GM18951 (cell line): Measurements from ENCODE around the gene SLC2A11.

Source experiments
- POLR2A ChIP-seq: IDR thresholded peaks from 4 replicates; pipeline ENCODE4 v1.6.1; 2011; ENCODE audit warnings: mild to moderate bottlenecking; ENCODE audit not compliant: insufficient read length, insufficient read depth; ENCODE audit errors: extremely low read depth
- in situ Hi-C: fragments of 300-500 bp; cut with MboI; formaldehyde crosslinking; loops from one replicate; pipeline ENCODE4 v1.12.0; 2022; ENCODE audit warnings: low sequenced_read_pairs, mixed read lengths, inconsistent platforms; ENCODE audit not compliant: unreplicated experiment

Gene SLC2A11

DNA sequence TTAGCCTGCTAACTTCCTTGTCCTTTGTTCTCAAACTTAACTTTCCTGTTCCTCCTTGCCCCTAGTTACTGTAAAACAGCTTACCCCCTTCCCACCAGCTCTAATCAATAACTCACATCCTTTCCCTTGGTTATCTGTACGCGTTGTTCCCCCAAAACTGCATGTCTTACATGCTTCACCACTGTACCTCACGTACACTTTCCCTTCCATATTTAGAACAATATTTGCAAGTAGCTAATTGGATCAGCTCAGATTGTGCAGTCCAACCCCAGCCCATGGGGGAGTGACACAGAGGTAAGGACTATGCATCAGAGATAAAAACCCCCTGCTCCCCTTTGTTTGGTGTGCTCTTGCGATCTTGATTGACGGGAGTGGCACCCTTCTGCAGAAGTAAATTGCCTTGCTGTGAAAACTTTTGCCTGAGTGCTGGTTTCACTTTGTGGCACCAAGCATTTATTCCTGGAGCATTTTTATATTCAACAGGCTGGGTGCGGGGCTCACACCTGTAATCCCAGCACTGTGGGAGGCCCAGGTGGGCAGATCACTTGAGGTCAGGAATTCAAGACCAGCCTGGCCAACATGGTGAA is 67.4 kb downstream of the SLC2A11 start:
- no peak for TF ChIP-seq POLR2A
- in situ Hi-C loops: no loop called here

DNA sequence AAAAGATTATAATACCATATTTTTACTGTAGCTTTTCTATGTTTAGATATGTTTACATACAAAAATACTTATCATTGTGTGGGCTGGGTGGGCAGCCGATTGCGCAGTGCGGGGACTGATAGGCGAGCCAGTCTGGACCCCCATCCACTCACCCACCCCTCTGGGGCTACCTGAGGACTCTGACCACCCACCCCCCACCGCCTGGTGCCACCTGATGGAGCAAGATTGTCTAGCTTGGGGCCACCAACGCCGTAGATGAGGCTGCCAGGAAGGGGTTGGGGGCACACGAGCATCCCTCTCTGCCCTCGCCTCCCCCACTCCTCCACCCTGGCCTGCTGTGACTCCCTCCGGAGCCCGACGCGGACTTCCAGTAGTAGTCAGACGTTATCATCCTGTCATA is 68.9 kb downstream of the SLC2A11 start:
- in situ Hi-C loops: no loop called here
- no peak for TF ChIP-seq POLR2A
